ENCODE measurements around the gene DTNB.

DNA sequence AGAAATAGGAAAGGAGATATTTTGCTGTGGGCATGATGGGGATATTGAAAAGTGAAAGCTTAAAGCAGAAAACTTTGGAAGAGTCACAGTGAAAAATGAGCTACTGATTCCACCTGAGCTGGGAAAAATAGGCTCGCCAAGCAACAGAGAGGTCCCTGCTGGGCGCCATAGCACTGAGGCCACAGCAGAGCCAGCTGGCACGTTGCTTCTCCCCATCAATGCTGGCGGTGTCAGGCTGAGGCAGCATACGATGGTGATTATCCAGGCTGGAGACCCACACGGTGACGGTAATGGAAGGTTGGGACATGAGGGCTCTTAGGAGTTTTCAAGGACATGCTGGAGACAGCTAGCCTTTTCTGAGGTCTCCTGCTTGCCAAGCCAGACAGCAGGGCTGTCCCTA lies 25.8 kb upstream of the DTNB start:
- no peak for TF ChIP-seq GATA2 (IDR thresholded peaks at IDR 0.05; ENCODE audit: low read depth, low read length)
- TF ChIP-seq GATA3 (IDR thresholded peaks at IDR 0.05; ENCODE audit: low read depth, low read length): no peak
